HG03095 (cell line): ENCODE results near the gene GH1.
"Not testable (repeated sequence)": the region's sequence is repeated elsewhere in the genome, so short reads cannot be mapped to it uniquely, and the experiment has no call there.

Experiments
- ATAC-seq: cut with Tn5 transposase; IDR thresholded peaks from one replicate; pipeline ENCODE4 v1.9.1; 2021; ENCODE audit warnings: moderate library complexity; ENCODE audit not compliant: unreplicated experiment

GH1 gene

GRCh38 chr17:63898899-63899798 is 19.5 kb downstream of the GH1 start:
- ATAC-seq, result not testable (repeated sequence)

- peak; percentile 60 for ATAC-seq
These were observed 21.9 kb downstream of the GH1 start, which contains the start of gene CSH1 for GRCh38 chr17:63896524-63897354. TSS of gene CSH1 (minus strand) at chr17:63896574. CDS start at chr17:63896511, 63 bp downstream.

GRCh38 chr17:63894821-63895220 is 23.8 kb downstream of the GH1 start:
- not testable (repeated sequence) for ATAC-seq

GRCh38 chr17:63894021-63894420 is 24.6 kb downstream of the GH1 start:
- not testable (repeated sequence) for ATAC-seq

- not testable (repeated sequence) for ATAC-seq
These were observed 26.2 kb downstream of the GH1 start for GRCh38 chr17:63892316-63893037.

GRCh38 chr17:63889026-63889848 is 29.4 kb downstream of the GH1 start:
- not testable (repeated sequence) for ATAC-seq

GRCh38 chr17:63885119-63885518 is 33.5 kb downstream of the GH1 start:
- ATAC-seq, result not testable (repeated sequence)

GRCh38 chr17:63882626-63883126 is 36.0 kb downstream of the GH1 start:
- not testable (repeated sequence) for ATAC-seq

- no peak for ATAC-seq
These were observed 36.6 kb downstream of the GH1 start, which contains the start of gene GH2 for GRCh38 chr17:63881935-63882601. TSS of gene GH2 (minus strand) at chr17:63881944. CDS start at chr17:63881801, 143 bp downstream.

- not testable (repeated sequence) for ATAC-seq
These were observed 37.3 kb downstream of the GH1 start for GRCh38 chr17:63881337-63881736.

GRCh38 chr17:63880706-63881105 is 37.9 kb downstream of the GH1 start:
- ATAC-seq, result no peak

- ATAC-seq, result not testable (repeated sequence)
These were observed 40.2 kb downstream of the GH1 start for GRCh38 chr17:63878413-63878812.

- ATAC-seq, result not testable (repeated sequence)
These were observed 43.9 kb downstream of the GH1 start for GRCh38 chr17:63874693-63875092.

- ATAC-seq, result not testable (repeated sequence)
These were observed 44.5 kb downstream of the GH1 start for GRCh38 chr17:63874061-63874626.

GRCh38 chr17:63873577-63873976 is 45.1 kb downstream of the GH1 start, which contains the start of gene CSH2:
TSS of gene CSH2 (minus strand) at chr17:63873677. CDS start at chr17:63873614, 63 bp downstream.
- not testable (repeated sequence) for ATAC-seq

GRCh38 chr17:63871646-63872365 is 46.8 kb downstream of the GH1 start:
- not testable (repeated sequence) for ATAC-seq

- not testable (repeated sequence) for ATAC-seq
These were observed 48.4 kb downstream of the GH1 start for GRCh38 chr17:63870292-63870665.
